Measurements from ENCODE around the gene DCDC1.
"Not testable (repeated sequence)": the region's sequence is repeated elsewhere in the genome, so short reads cannot be mapped to it uniquely, and the experiment has no call there.

The DCDC1 gene

DNA sequence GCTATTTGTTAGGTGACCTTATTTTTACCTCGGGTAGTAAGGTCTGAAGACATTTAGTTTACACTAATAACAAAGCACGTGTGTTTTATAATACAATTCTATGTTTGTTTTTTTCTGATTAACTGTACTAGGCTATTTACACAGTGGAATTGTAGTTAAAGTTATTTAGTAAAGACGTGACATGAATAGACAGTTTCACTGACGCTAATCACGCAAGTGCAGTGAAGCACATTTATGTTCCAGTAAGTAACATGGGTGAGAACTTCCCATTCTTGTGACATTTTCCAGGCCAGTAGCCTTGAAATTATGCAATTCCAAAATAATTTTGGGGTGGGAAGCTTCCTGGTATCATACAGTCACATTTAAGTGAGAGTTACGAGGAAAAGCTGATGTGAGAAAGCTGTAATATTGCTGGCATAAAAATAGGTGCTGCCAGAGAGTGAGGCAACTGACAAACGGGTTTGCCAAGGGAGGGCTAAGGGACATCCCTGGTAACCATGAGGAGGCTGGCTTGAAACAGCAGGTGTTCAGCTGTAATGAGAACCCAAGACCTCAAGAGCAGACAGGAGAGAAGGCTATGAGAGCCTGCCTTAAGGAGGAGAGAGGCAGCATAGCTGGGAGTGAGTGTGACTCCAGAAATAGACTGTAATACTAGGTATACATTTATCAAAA lies 378.8 kb downstream of the DCDC1 start:
- no peak for DNase-seq (ENCODE audit: low spot score)

DNA sequence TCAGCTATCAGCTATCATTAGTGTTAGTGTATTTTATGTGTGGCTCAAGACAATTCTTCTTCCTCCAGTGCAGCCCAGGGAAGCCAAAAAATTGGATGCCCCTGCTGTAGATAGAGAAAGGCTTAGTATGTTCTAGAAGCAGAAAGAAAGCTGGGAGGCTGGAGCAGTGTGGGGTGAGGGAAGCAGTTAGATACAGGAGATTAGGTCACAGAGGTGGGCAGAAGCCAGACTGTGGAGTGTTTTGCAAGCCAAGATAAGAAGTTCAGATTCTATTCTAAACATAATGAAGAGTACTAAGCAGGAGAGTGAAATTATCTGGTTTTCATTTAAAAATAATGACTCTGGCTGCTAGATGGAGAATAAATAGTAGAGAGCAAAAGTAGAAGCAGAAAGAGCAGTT lies 381.7 kb downstream of the DCDC1 start:
- DNase-seq (ENCODE audit: low spot score), result no peak

DNA sequence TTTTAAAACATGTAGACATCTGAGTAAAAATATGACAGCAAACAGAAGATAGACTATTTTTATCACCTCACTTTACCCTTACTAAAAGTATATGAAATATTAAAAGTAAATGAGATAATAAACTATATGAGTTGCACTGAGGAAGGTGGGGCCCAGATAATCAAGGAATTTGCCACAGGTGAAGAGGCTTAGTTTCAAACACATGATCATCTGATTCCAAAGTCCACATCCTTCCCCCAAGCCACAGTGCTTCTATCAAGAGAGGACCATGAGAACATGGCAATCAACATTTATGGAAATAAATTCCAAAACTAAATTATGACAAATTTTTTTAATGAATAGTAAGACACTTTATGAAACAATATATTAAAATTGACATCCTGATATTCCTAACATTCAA lies 384.0 kb downstream of the DCDC1 start:
- no peak for DNase-seq (ENCODE audit: low spot score)

DNA sequence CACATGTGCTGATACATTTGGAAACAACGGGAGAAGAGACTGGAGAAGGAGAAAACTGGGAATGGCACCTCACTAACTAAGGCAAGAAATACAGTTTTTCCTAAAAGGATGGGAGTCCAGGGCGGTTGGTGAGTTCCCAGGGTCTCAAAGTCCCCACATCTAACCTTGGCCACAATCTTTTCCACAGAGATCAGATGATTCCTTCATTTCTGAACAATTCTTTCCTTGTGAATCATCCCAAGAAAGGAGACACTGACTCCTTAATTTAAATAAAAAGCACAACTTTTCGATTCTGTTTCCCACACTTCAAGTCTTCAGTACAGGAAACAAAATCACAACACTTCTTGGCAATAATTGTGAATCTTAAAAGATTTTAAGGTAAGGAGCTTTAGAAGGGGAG lies 384.7 kb downstream of the DCDC1 start:
- DNase-seq (ENCODE audit: low spot score), result no peak

DNA sequence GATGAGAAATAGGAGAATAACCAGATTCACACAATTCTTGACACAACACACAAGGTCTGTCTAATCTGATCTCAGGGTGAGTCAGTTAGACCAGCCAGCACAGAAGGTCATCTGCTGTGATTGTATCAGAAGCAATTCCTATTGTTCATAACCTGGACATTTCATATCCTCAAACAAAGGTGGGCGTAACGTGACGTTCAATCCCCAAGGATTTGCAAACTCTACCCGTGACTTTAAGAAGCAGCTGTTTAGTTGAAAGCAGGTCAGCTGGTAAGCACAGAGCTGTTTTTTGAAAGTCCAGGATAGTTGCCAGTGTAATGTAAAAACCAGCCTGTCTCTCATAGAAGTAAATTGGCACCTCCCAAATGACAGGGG lies 385.1 kb downstream of the DCDC1 start:
- no peak for DNase-seq (ENCODE audit: low spot score)

DNA sequence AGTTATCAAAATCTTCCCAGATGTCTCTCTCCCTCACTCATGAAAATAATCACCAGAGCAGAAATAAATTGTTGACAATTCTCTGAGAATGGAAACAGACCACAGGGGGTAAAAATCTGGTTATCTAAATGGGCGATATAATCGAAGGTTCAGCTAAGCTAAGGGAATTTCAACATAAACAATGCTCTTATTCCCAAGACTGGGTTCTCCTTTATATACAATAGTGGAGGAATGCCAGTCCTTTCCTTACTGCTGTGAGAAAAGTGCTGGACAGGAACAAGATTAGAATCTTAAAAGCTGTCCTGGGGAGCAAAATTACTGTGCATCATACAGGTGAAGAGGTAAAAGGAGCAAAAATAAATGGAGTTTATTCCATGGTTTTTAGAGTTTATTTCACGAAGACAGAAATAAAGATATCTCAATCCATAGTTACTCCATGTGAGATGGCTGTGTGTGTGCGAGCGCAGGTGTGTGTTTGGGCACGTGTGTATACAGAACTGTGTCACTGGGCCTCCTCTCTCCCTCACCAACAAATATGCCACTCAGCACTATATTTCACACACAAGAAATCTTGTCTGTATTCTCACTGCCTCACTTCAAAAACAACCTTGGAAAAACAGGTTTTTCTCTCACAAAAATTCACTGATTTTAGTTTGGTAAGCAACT lies 385.6 kb downstream of the DCDC1 start:
- no peak for DNase-seq (ENCODE audit: low spot score)

DNA sequence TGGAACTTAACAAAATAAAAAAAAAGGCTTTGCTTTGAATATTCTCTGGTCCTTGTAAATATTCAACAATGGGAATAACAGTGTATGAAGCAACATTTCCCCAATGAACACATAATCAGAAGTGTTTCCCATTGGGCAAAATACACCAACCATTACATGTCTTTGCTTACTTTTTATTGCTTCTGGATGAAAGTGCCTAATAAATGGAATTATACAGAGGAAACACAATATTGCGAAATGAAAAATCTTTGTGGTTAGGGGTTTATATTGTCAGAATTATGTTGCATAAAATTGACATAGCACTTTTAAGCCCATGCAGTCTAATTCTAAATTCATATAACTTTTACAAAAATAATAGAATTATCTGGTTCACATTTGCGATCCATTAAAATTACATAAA lies 386.4 kb downstream of the DCDC1 start:
- DNase-seq (ENCODE audit: low spot score), result no peak

DNA sequence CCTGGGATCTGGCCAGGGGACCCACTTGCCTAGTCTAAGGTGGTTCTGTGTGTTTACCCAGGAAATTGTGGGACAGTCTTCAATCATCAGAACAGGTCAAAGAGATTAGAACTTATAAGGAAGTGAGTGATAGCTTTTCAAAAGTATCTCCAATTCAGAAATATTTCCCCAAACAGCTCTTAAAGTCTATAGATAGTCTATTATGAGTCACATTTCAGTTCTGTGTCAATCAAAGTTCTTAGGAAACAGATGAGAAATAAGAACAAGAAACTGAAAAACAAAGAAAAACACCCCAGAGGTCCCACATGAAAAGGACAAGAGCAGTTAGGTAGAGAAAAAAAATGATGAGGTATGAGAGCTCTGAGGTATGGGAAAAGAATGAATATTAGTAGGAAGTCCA lies 402.0 kb downstream of the DCDC1 start:
- DNase-seq (ENCODE audit: low spot score), result no peak

DNA sequence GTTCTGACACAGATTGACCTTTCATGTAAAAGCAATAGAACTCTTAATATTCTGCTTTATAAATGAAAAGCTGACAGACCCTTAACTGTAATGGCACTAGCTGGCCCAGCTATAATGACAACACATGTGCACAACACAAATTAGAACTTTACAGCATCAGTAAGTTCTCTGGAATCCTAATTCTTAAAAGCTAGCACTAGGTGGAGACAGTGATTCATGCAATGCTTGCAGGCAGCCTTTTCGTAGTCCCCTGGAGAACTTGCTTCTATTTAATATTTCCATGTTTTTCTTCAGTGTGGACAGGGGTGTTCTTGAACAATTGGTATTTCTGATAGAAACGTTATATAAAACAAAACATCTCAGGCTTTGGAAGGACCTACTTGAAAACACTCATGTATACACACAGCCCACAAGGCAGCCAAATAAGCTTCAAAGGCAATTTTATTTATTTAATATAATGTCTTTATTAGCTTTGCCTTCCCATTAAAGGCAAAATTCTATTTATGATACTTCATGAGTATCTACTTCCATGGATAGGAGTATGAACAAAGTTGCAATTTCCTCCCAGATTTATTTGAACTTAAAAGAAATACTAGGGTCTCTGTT lies 409.0 kb downstream of the DCDC1 start:
- peak; percentile 39 for DNase-seq (ENCODE audit: low spot score)

DNA sequence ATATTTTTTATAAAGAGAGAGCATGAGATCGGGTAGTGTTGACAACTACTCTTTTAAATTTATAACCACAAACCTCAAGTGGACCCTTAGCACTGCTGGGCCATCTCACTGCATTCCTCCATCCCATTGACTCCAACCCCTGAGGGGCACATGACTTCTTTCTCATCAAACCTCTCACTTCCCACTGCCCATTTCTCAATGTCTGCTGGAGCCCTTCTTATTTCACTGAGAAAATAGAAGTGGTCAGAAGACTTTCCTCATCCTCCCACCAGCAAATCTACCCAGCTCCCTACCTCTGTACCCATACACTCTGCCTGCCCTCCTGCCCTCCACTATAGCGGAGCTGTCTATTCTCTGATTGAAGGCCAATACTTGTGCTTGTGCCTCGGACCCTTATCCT lies 412.8 kb downstream of the DCDC1 start:
- no peak for DNase-seq (ENCODE audit: low spot score)

DNA sequence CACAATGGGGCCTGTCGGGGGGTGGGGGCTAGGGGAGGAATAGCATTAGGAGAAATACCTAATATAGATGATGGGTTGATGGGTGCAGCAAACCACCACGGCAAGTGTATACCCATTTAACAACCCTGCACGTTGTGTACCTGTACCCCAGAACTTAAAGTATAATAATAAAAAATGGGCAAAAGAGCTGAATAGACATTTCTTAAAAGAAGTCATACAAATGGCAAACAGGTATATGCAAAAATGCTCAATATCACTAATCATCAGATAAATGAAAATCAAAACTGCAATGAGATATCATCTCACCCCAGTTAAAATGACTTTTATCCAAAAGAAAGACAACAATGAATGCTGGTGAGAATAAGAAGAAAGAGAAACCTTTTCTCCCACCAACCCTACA lies 419.7 kb downstream of the DCDC1 start:
- DNase-seq (ENCODE audit: low spot score), result no peak

DNA sequence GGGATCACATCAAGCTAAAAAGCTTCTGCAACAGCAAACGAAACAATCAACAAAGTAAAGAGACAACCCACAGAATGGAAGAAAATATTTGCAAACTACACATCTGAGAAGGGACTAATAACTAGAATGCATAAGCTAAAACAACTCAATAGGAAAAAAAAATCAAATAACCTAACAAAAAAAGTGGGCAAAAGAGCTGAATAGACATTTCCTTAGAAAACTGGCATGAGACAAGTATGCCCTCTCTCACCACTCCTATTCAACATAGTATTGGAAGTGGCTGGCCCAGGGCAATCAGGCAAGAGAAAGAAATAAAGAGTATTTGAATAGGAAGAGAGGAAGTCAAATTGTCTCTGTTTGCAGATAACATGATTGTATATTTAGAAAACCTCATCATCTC lies 421.8 kb downstream of the DCDC1 start:
- not testable (repeated sequence) for DNase-seq (ENCODE audit: low spot score)

DNA sequence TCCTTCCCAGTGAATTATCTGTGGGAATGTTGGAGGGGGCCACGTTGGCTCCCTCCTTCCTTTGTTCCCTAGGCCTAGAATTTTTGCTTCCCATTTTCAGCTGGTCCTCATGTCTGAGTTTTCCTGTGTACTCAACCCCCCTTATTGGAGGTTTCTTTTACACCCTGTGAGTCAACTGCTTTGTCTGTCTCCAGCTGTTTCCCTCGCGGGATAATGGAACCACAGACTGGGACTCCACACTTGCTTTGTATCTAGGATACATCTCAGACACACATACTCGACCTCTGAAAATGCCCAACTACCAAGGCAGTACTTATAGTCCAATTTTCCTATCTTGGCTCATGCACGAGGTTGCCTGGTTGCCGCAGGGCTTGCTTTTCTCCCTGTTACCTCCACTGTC lies 430.7 kb downstream of the DCDC1 start:
- no peak for DNase-seq (ENCODE audit: low spot score)

DNA sequence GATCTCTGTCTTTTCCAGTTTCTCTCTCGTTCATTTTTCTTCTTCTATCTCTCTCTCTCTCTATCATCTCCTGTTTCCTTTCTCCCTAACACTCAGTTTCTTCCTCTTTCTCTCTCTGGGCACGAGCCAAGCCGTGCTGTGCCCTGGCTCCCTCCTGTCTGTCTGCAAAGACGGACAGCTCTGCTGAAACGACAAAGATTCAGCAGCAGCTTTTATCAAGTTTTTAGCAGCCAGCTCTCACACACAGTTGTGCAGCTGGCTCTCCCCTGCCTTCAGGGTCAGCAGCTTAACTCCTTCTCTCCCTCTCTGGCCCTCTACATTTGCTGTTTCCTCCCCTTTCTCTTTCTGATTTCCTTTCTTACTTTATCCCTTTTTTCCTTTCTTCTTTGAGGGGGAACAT lies 431.4 kb downstream of the DCDC1 start:
- no peak for DNase-seq (ENCODE audit: low spot score)

DNA sequence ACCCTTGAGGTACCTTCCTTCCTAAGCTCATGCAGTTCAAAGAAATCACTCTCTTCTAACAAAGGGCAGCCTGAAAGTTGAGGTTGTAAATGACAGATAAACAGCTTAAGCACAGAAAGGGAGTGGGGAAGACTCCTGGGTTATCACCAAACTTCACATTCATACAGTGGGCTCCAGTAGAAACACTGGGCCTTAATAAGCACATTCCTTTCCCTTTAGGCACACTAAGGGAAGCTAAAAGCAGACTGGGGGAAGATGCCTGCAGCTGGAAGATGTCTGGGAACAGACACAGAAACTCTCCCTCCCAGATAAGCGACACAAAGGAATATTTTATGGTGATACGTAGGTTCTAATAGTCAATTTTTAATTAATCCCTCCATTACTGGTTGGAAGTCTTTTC lies 433.0 kb downstream of the DCDC1 start:
- DNase-seq (ENCODE audit: low spot score), result no peak

DNA sequence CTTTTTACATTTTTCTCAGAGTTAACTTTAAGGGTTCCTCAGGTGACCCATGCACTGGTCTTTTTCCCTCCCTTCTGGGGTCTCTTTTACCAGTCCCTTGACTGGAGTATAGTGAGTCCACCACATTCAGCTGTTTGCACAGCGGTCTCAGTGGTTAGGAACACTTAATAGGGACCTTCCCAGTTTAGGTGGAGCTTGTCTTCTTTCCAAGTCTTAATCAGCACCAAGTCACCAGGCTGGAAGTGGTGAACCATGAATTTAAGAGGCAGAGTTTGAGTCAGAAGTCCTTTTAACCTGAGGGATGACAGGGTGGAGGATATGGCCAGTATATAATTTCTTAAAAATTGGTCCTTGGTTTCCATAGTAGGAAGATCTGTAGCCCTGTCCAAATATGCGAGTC lies 433.7 kb downstream of the DCDC1 start:
- DNase-seq (ENCODE audit: low spot score), result no peak

DNA sequence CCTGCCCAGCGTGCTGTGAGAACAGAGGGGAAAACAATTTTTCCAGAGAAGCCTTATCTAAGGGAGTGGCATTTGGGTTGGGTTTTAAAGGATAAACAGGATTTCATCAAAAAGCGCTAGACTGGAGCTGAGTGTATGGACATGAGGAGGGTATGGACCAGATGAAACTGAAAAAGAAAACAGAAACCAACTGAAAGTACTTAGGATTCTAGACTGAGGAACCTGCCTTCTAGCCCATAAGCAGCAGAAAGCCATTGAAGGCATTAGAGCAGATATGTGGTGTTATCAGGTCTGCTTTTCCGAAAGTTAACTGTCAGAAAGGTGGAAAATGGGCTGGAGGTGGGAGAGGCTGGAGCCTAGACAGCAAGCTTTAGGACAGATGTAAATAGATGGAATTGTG lies 443.4 kb downstream of the DCDC1 start:
- DNase-seq (ENCODE audit: low spot score), result no peak

DNA sequence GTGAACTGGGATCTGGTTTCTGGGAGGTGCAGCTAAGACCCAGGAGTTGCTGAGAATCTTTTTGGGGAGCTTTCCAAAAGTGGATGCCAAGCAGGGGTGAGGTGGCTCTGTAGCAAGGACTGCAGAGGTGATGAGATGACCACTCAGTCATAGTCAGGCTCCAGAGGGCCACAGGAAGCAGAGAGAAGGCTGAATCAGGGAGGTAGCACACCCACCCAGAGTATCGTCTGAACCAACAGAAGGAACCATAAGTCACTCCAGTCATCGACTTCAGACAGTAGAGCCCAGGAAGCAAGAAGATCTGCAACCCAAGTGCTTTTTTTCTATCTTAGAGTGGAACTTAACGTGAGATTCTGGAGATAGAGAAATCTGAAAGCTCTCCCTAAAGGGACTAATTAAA lies 447.7 kb downstream of the DCDC1 start:
- no peak for DNase-seq (ENCODE audit: low spot score)

DNA sequence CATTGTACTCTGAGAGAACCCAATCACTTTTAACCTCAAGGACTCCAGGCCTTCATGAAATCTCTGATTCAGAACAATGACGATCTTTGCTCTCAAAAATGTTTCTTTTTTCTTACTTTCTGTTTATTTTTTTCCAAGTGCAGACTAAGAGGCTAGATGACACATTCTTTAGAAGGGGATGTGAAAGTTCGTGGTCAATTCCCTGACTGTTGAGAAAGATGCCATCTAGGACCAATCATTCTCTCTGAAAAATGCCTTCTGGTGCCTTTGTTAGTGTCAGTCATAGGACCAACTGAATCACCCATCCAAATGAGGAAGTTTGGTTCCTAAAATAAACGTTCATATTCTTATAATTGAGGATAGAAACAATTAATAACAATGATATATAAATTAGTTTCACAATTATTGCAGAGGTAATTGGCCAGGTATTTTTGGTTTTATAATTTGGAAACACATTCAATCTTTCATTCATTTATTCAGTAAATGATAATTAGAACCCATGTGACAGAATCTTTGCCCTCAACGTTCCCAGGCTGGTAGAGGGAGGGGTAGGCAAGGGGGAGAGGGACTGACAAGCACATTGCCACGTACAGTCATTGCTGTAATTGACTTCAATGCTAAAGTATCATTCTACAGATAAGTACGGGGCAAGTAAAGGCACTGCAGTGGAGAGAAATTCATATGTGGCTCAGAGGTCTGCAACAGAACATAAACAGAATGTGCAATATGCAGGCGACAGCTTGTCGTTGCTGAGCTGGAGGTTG lies 450.0 kb downstream of the DCDC1 start:
- no peak for DNase-seq (ENCODE audit: low spot score)

DNA sequence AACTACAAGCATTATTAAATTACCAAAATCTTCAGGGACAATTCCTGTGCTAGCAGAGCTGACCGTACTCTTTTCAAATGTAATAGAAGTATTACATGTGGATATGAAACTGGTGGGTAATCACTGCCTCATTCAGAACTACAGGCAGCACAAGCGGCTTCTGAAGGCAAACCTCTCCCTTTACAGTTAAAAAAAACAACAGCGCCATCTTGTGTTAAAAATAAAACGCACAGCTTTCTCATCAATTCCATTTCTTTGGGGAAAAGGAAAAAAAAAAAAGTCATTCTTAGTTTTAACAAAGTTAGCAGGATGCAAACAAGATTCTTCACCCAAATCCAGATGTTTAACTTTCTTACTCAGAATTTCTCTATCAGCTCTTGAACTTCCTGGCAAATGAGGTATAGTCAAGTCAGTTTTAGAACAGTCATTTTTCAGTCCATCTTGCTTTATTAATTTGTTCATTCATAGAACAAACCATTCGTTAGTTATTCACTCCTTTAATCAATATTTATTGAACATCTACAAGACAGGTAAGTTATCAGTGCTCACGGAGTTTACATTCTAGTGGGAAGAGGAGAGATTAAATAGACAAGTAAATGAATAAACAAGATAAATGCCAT lies 451.6 kb downstream of the DCDC1 start:
- DNase-seq (ENCODE audit: low spot score), result peak; percentile 47

DNA sequence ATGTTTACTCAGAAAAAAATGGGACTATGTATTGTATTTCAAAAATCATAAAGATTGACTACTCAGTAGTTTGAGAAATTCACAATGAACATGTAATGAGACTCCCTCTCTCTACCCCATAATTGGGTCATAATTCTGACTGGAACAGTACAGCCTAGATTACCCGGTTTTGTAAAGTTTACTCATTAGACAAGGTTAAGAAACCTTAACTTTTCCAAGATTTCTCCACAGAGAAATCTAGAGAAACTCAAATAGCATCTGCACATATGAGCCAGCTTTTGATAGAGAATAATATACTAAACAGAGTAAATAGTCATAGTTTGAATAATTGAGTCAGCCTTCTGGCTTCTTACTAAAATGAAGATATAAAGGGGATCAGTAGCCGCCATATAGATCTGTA lies 452.3 kb downstream of the DCDC1 start:
- no peak for DNase-seq (ENCODE audit: low spot score)

DNA sequence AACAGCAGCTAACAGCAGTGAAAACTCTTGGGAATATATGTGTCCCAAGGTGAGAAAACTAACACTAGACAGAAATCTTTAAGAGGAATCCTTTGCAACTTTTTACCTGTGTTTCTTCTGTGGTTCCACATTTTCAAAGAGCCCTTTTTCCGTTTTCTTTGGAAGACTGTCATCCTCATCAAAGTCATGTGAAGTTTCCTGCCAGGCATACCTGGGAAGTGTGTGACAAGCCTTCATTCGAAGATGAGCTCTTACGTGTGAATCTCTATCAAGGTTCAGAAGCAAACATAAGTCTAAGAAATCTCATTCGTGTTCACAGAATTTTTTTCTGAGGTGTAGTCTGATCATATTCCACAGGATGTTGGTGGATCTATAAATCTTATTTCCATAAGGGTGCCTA lies 452.8 kb downstream of the DCDC1 start:
- DNase-seq (ENCODE audit: low spot score), result no peak
